HG02798 (cell line): ENCODE data around the gene LDLRAD4.

ENCODE experiments used
- ATAC-seq: cut with Tn5 transposase; IDR thresholded peaks from one replicate; pipeline ENCODE4 v1.9.1; 2021; ENCODE audit warnings: mild to moderate bottlenecking; ENCODE audit not compliant: unreplicated experiment, poor library complexity

LDLRAD4 gene

GRCh38 chr18:13625843-13626543 lies 407.4 kb downstream of the LDLRAD4 start:
- ATAC-seq, result no peak

- ATAC-seq, result no peak
Measured at GRCh38 chr18:13626544-13626908, 408.0 kb downstream of the LDLRAD4 start.

GRCh38 chr18:13627639-13628038 lies 409.1 kb downstream of the LDLRAD4 start:
- ATAC-seq, result no peak

GRCh38 chr18:13628211-13628610 lies 409.7 kb downstream of the LDLRAD4 start:
- no peak for ATAC-seq

GRCh38 chr18:13629841-13630715 lies 411.5 kb downstream of the LDLRAD4 start:
- ATAC-seq, result peak; percentile 72

GRCh38 chr18:13630716-13631268 lies 412.2 kb downstream of the LDLRAD4 start:
- ATAC-seq, result no peak

GRCh38 chr18:13633700-13634099 lies 415.1 kb downstream of the LDLRAD4 start:
- no peak for ATAC-seq

- ATAC-seq, result no peak
Measured at GRCh38 chr18:13635046-13635445, 416.5 kb downstream of the LDLRAD4 start.

- no peak for ATAC-seq
Measured at GRCh38 chr18:13638719-13639595, 420.4 kb downstream of the LDLRAD4 start.

GRCh38 chr18:13640266-13640860 lies 421.8 kb downstream of the LDLRAD4 start:
- ATAC-seq, result no peak

- no peak for ATAC-seq
Measured at GRCh38 chr18:13641551-13642439, 423.2 kb downstream of the LDLRAD4 start.

GRCh38 chr18:13642440-13642827 lies 423.9 kb downstream of the LDLRAD4 start:
- ATAC-seq, result no peak

GRCh38 chr18:13643261-13643751 lies 424.7 kb downstream of the LDLRAD4 start:
- ATAC-seq, result no peak

- ATAC-seq, result no peak
Measured at GRCh38 chr18:13645093-13645492, 426.5 kb downstream of the LDLRAD4 start.

- no peak for ATAC-seq
Measured at GRCh38 chr18:13646633-13647032, 428.1 kb downstream of the LDLRAD4 start.

GRCh38 chr18:13647761-13648160 lies 429.2 kb downstream of the LDLRAD4 start:
- no peak for ATAC-seq

- ATAC-seq, result no peak
Measured at GRCh38 chr18:13649397-13650390, 431.1 kb downstream of the LDLRAD4 start.
